HG02759 (cell line): Measurements from ENCODE around the gene CFAP251.
"Not testable (repeated sequence)": the region's sequence is repeated elsewhere in the genome, so short reads cannot be mapped to it uniquely, and the experiment has no call there.

Experiments
- ATAC-seq: cut with Tn5 transposase; IDR thresholded peaks from one replicate; pipeline ENCODE4 v1.9.1; 2021; ENCODE audit warnings: mild to moderate bottlenecking, moderate library complexity; ENCODE audit not compliant: unreplicated experiment

CFAP251 gene

GRCh38 chr12:121969726-121970125 lies 51.3 kb downstream of the CFAP251 start:
- no peak for ATAC-seq

GRCh38 chr12:121970581-121971300 lies 52.3 kb downstream of the CFAP251 start:
- ATAC-seq, result no peak

GRCh38 chr12:121974026-121974985 lies 55.9 kb downstream of the CFAP251 start:
- no peak for ATAC-seq

GRCh38 chr12:121975021-121975420 lies 56.6 kb downstream of the CFAP251 start:
- no peak for ATAC-seq

- no peak for ATAC-seq
Observed at GRCh38 chr12:121976950-121977349, 58.6 kb downstream of the CFAP251 start.

GRCh38 chr12:121980191-121980891 lies 61.9 kb downstream of the CFAP251 start:
- peak; percentile 70 for ATAC-seq

- no peak for ATAC-seq
Observed at GRCh38 chr12:121980892-121981272, 62.5 kb downstream of the CFAP251 start.

GRCh38 chr12:121981456-121981855 lies 63.1 kb downstream of the CFAP251 start:
- ATAC-seq, result no peak

- ATAC-seq, result no peak
Observed at GRCh38 chr12:121982950-121983349, 64.6 kb downstream of the CFAP251 start.

GRCh38 chr12:121983536-121984210 lies 65.3 kb downstream of the CFAP251 start:
- no peak for ATAC-seq

GRCh38 chr12:121986489-121987245 lies 68.3 kb downstream of the CFAP251 start:
- ATAC-seq, result no peak

GRCh38 chr12:121988519-121988918 lies 70.1 kb downstream of the CFAP251 start:
- not testable (repeated sequence) for ATAC-seq

- ATAC-seq, result no peak
Observed at GRCh38 chr12:121989276-121990113, 71.1 kb downstream of the CFAP251 start.

GRCh38 chr12:121990114-121990647 lies 71.8 kb downstream of the CFAP251 start:
- ATAC-seq, result no peak

GRCh38 chr12:121990692-121991603 lies 72.6 kb downstream of the CFAP251 start:
- ATAC-seq, result peak; percentile 78

- ATAC-seq, result peak; percentile 65
Observed at GRCh38 chr12:121992059-121992879, 73.9 kb downstream of the CFAP251 start.
